Colonic mucosa (tissue), 4 donors: ENCODE measurements around the gene TMEM121B. TPM values are rescaled to one million over a fixed set of nuclear protein-coding genes. Genes with fewer than 3 reads are reported as not detected.

ENCODE experiments used
- DNase-seq: peaks from one replicate; pipeline ENCODE4 v3.0.0-alpha.2; 2020
- H3K27ac ChIP-seq: fragments of 200-600 bp; one replicate; pipeline ENCODE4 v1.8.0; 2021
- H3K27me3 ChIP-seq: fragments of 200-600 bp; one replicate; pipeline ENCODE4 v1.8.0; 2021
- H3K36me3 ChIP-seq: fragments of 200-600 bp; one replicate; pipeline ENCODE4 v1.8.0; 2021
- H3K4me1 ChIP-seq: fragments of 200-600 bp; one replicate; pipeline ENCODE4 v1.8.0; 2021; ENCODE audit warnings: mild to moderate bottlenecking
- H3K4me3 ChIP-seq: fragments of 200-600 bp; one replicate; pipeline ENCODE4 v1.8.0; 2021
- H3K9ac ChIP-seq, 2 donors: one replicate each; pipeline ENCODE4 v1.7.0; 2013; ENCODE audit warnings: control low read depth in 2 of 2, low read depth in 2 of 2, low read length in 2 of 2
- H3K9me3 ChIP-seq: fragments of 200-600 bp; one replicate; pipeline ENCODE4 v1.8.0; 2021
- intact Hi-C: fragments of 100-400 bp; cut with DNase I; formaldehyde crosslinking; loops from one replicate; pipeline ENCODE4 v1.14.1; 2022
- total RNA-seq, 2 donors: library from RNA; stranded (reverse); fragmentation: NEBNext Ultra II Directional in 1 of 2; extraction: Animal tissue kit (Norgen Biotek cat#: 25700) in 1 of 2; gene quantifications; one replicate each; pipeline ENCODE4 v1.2.1, GENCODE V29; 2021
- TF ChIP-seq, protein P1 (sequence below): fragments of 200-600 bp; IDR thresholded peaks from one replicate; pipeline ENCODE4 v1.8.0; 2022; ENCODE audit warnings: antibody characterized with exemption, mild to moderate bottlenecking
- donor health status: healthy.
- donor health status: DM: no; HTN: no; CAD: no.
- donor health status: DM: no; HTN: no; CAD: no.

TMEM121B gene
- under 1 TPM; 0.12 to 0.64 TPM for total RNA-seq

DNA sequence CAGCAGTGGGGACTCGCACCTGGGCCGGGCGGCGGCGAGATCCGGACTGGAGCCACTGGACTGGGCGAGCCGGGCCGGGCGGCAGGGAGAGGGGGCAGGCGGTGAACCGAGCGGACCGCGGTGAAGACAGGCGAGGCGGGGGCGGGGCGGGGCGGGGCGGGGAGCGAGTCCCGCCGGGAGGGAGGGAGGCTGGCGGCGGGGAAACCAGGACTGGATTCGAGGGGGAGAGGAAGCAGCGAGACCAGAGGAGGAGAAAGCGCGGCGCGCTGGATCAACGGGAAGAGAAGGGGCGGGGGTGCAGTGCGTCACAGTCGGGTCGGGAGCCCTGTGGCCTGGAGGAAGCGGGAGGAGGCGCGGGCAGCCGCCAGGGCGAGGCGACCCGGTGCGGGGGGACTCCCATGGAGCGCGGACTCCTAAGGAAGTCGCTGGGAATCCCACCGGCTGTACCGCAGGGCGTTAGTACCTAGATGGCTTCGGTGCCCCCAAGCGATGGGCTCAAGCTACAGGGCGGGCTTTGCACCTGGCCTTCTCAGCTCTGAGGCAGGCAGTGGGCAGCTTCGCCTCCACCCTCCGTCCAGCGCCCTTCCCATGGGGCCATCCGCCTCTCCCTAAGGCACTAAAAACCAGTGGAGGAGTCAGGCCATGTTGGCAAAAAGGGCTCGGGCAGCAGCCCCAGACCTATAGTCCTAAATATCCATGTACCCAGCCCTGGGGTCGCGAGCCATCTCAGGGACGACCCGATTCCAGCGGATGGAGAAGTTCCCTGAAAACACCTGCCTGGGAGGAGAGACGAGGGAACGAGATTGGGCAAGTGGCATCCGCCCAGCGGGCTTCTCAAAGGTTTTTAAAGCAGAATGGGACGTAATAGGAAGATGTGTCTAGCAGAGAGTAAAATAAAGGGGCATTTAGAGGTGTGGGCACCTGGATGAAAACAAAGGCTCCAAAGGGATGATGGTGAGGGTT is at the start of gene TMEM121B:
TSS of gene TMEM121B (minus strand) at position 128 of the 963 bp plus-strand sequence. CDS start 233 bp downstream, outside the sequence.
- peak within 1 kb of the TSS; percentile 52 for H3K4me3 ChIP-seq

DNA sequence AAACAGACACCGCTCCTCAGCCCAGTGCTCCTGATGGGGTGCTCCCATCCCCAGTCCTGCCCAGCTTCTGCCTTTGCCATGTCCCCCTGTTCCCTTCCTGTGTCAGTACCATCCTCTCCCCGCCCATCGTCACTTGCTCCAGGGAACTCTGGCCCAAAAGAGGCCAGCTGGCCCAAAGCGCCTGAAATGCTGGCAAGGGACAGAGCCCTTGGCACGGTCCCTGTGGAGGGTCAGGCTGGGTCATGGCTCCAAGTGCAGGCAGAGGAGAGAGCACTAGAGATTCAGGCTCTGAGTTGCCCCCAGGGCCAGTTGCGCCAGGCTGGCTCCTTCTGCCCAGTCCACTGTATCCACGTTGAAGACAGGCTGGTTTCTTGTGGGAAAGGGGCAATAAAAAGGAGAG is 46.3 kb upstream of the TMEM121B start:
- no peaks in the 10 kb centered on the region for H3K36me3 ChIP-seq
- TF ChIP-seq, protein P1, sequence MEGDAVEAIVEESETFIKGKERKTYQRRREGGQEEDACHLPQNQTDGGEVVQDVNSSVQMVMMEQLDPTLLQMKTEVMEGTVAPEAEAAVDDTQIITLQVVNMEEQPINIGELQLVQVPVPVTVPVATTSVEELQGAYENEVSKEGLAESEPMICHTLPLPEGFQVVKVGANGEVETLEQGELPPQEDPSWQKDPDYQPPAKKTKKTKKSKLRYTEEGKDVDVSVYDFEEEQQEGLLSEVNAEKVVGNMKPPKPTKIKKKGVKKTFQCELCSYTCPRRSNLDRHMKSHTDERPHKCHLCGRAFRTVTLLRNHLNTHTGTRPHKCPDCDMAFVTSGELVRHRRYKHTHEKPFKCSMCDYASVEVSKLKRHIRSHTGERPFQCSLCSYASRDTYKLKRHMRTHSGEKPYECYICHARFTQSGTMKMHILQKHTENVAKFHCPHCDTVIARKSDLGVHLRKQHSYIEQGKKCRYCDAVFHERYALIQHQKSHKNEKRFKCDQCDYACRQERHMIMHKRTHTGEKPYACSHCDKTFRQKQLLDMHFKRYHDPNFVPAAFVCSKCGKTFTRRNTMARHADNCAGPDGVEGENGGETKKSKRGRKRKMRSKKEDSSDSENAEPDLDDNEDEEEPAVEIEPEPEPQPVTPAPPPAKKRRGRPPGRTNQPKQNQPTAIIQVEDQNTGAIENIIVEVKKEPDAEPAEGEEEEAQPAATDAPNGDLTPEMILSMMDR = no peak
- DNase-seq = no peak

More for the DNA sequence above, at the start of gene TMEM121B:
- Histone ChIP-seq H3K9me3 (no peaks in the 10 kb centered on the region), H3K4me1 (no peaks in the 10 kb centered on the region), H3K36me3 (no peaks in the 10 kb centered on the region), H3K9ac (peak within 1 kb of the TSS in 1 of 2 donors; percentile 4), H3K27me3 (peaks cover 27% of the 10 kb centered on the region), H3K27ac (no peak within 1 kb of the TSS)
- intact Hi-C loops = no loop called here
- TF ChIP-seq, protein P1 = no peak
- no peak for DNase-seq

DNA sequence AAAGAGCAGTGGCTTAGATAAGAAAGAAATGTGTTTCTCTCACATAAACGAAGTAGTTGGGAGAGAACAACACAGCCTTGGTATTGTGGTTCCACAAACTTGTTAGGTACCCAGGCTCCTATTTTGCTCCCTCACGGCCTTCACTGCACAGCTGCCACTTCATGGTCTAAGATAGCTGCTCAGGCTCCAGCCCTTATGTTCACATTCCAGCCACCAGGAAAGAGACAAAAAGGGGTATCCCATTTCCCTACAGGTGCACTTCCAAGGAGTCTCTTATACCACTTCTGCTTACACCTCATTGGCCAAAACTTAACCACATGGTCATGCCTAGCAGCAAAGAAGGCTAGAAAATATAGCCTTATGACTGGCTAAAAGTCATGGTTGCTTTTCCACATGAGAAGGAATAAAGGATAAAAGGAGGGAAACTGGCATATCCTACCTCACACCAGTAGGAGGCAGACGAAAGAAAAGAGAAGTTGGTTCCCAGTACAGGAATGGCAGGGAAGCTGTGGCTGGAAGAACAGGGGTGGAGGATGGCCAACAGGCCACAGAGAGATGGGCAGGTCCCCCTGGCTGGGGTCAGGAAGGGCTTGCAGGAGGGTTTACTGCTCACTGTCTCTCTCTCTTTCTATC is 43.3 kb upstream of the TMEM121B start:
- TF ChIP-seq, protein P1 = no peak
- no peak for DNase-seq
- Histone ChIP-seq H3K4me3 (no peak overlapping the region), H3K27me3 (no peaks in the 10 kb centered on the region), H3K36me3 (no peaks in the 10 kb centered on the region), H3K27ac (no peak overlapping the region), H3K9ac (no peak overlapping the region), H3K9me3 (no peaks in the 10 kb centered on the region), H3K4me1 (no peaks in the 10 kb centered on the region)
- intact Hi-C loops = no loop called here

More for the DNA sequence above, 46.3 kb upstream of the TMEM121B start:
- Histone ChIP-seq H3K27me3 (no peaks in the 10 kb centered on the region), H3K27ac (no peak overlapping the region), H3K4me1 (no peaks in the 10 kb centered on the region), H3K9ac (no peak overlapping the region), H3K4me3 (no peak overlapping the region), H3K9me3 (no peaks in the 10 kb centered on the region)
- intact Hi-C loops = loop anchor here (2.0 kb wide), 1 partner anchor 335 kb away; no protein-coding TSS in a partner anchor

DNA sequence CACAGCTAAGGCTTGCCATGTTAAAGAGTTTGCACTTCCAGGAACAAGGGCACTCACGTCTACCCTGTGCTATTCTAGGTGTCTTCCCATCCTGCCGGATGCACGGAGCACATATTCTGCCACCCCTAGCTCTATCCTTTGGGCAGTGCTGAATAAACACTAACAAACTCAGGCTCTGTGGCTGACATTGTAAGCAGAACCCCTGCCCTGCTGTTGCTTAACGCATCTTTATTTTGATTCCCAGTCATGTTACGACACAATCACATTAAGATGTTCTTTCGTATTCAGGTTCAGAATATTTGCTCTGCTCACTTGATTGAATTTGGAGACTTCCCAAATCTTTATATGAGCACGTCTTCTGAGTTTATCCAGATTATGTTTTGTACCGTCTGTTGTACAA is 41.6 kb upstream of the TMEM121B start:
- Histone ChIP-seq H3K4me1 (no peaks in the 10 kb centered on the region), H3K9me3 (no peaks in the 10 kb centered on the region), H3K27me3 (no peaks in the 10 kb centered on the region), H3K4me3 (no peak overlapping the region), H3K9ac (no peak overlapping the region), H3K36me3 (no peaks in the 10 kb centered on the region), H3K27ac (no peak overlapping the region)
- no peak for DNase-seq
- intact Hi-C loops = no loop called here
- TF ChIP-seq, protein P1 = no peak

DNA sequence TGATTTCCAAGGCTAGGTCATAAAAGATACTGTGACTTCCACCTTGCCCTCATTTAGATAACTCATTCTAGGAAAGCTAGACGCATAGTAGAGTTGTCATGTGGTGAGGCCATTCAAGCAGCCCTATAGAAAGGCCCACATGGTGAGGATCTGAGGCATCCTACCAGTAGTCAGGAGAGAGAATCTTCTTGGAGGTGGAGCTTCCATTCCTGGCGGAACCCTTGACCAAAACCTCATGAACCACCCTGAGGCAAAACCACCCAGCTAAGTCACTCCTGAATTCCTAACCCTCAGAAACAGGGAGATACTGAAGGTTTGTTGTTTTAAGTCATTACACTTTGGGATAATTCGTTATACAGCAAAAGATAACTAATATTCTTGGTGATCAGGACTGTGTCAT is 40.8 kb upstream of the TMEM121B start:
- no peaks in the 10 kb centered on the region for H3K27me3 ChIP-seq
- H3K27ac ChIP-seq = no peak overlapping the region
- TF ChIP-seq, protein P1 = no peak
- H3K9me3 ChIP-seq = no peaks in the 10 kb centered on the region
- H3K4me3 ChIP-seq = no peak overlapping the region
- H3K36me3 ChIP-seq = no peaks in the 10 kb centered on the region
- no peaks in the 10 kb centered on the region for H3K4me1 ChIP-seq
- no peak overlapping the region for H3K9ac ChIP-seq
- intact Hi-C loops = no loop called here
- DNase-seq = no peak
